ENCODE results near the gene ERVMER34-1.

The ERVMER34-1 gene

GRCh38 chr4:52721968-52722815 lies 29.0 kb downstream of the ERVMER34-1 start:
- in situ Hi-C loops (cut with HindIII; ENCODE audit: low sequenced_read_pairs), result no loop called here

GRCh38 chr4:52718123-52718522 lies 33.1 kb downstream of the ERVMER34-1 start:
- in situ Hi-C loops (cut with HindIII; ENCODE audit: low sequenced_read_pairs), result no loop called here

GRCh38 chr4:52716364-52717151 lies 34.7 kb downstream of the ERVMER34-1 start:
- in situ Hi-C loops (cut with HindIII; ENCODE audit: low sequenced_read_pairs), result no loop called here

GRCh38 chr4:52715914-52716313 lies 35.3 kb downstream of the ERVMER34-1 start:
- in situ Hi-C loops (cut with HindIII; ENCODE audit: low sequenced_read_pairs), result no loop called here

- in situ Hi-C loops (cut with HindIII; ENCODE audit: low sequenced_read_pairs), result no loop called here
Observed at GRCh38 chr4:52715255-52715897, 35.8 kb downstream of the ERVMER34-1 start.

- in situ Hi-C loops (cut with HindIII; ENCODE audit: low sequenced_read_pairs), result no loop called here
Observed at GRCh38 chr4:52714597-52715254, 36.5 kb downstream of the ERVMER34-1 start.

- in situ Hi-C loops (cut with HindIII; ENCODE audit: low sequenced_read_pairs), result no loop called here
Observed at GRCh38 chr4:52713456-52713937, 37.7 kb downstream of the ERVMER34-1 start.

GRCh38 chr4:52712251-52713130 lies 38.7 kb downstream of the ERVMER34-1 start:
- in situ Hi-C loops (cut with HindIII; ENCODE audit: low sequenced_read_pairs), result no loop called here

GRCh38 chr4:52711834-52712250 lies 39.4 kb downstream of the ERVMER34-1 start:
- in situ Hi-C loops (cut with HindIII; ENCODE audit: low sequenced_read_pairs), result no loop called here

GRCh38 chr4:52711272-52711671 lies 40.0 kb downstream of the ERVMER34-1 start:
- in situ Hi-C loops (cut with HindIII; ENCODE audit: low sequenced_read_pairs), result no loop called here

- in situ Hi-C loops (cut with HindIII; ENCODE audit: low sequenced_read_pairs), result no loop called here
Observed at GRCh38 chr4:52709155-52709554, 42.1 kb downstream of the ERVMER34-1 start.

- in situ Hi-C loops (cut with HindIII; ENCODE audit: low sequenced_read_pairs), result no loop called here
Observed at GRCh38 chr4:52704661-52705060, 46.6 kb downstream of the ERVMER34-1 start.

GRCh38 chr4:52704133-52704532 lies 47.1 kb downstream of the ERVMER34-1 start:
- in situ Hi-C loops (cut with HindIII; ENCODE audit: low sequenced_read_pairs), result no loop called here

- in situ Hi-C loops (cut with HindIII; ENCODE audit: low sequenced_read_pairs), result no loop called here
Observed at GRCh38 chr4:52701207-52701606, 50.0 kb downstream of the ERVMER34-1 start.

GRCh38 chr4:52694936-52695335 lies 56.3 kb downstream of the ERVMER34-1 start:
- in situ Hi-C loops (cut with HindIII; ENCODE audit: low sequenced_read_pairs), result no loop called here

- in situ Hi-C loops (cut with HindIII; ENCODE audit: low sequenced_read_pairs), result no loop called here
Observed at GRCh38 chr4:52693492-52693891, 57.7 kb downstream of the ERVMER34-1 start.

All from endothelial cell of hepatic sinusoid (primary cell).